ENCODE results near the gene AOAH. TPM values are rescaled to one million over a fixed set of nuclear protein-coding genes. Genes with fewer than 3 reads are reported as not detected.

AOAH gene
- total and polyA plus RNA-seq, 2 donors from 2014 or later: 2.7 to 24.7 TPM

GRCh38 chr7:36659638-36660341 is 64.5 kb downstream of the AOAH start:
- peak in 2 of 5 donors; percentile 20 to 42 for DNase-seq
- no peak for TF ChIP-seq CTCF (IDR thresholded peaks at IDR 0.05; ENCODE audit: borderline replicate concordance, extremely low read depth, insufficient read depth)
- no peak for FAIRE-seq
- intact Hi-C loops (cut with DNase I): no loop called here
- H3K4me3 ChIP-seq (ENCODE audit: low read length in 3 of 3): no peak overlapping the region
- no peaks in the 10 kb centered on the region for H3K9me3 ChIP-seq (ENCODE audit: control insufficient read depth in 2 of 3, insufficient read depth in 1 of 3, low read length in 3 of 3)
- no peak overlapping the region for H3K27ac ChIP-seq (ENCODE audit: low read depth in 2 of 2, low read length in 2 of 2)
- peaks cover 0 to 4% (median 4%) of the 10 kb centered on the region in 3 donors for H3K4me1 ChIP-seq (ENCODE audit: control insufficient read depth in 2 of 3, insufficient read depth in 2 of 3, low read depth in 1 of 3, low read length in 3 of 3)
- no peaks in the 10 kb centered on the region for H3K27me3 ChIP-seq (ENCODE audit: control insufficient read depth, insufficient read depth, low read length)
- H3K36me3 ChIP-seq (ENCODE audit: control insufficient read depth in 2 of 3, insufficient read depth in 3 of 3, low read length in 3 of 3): no peaks in the 10 kb centered on the region
- no peak overlapping the region for H3K9ac ChIP-seq (ENCODE audit: low read length in 3 of 3)

GRCh38 chr7:36659172-36659516 is 65.2 kb downstream of the AOAH start:
- no peak for TF ChIP-seq CTCF (IDR thresholded peaks at IDR 0.05; ENCODE audit: borderline replicate concordance, extremely low read depth, insufficient read depth)
- DNase-seq: peak in 2 of 5 donors; percentile 36 to 39
- Histone ChIP-seq H3K4me1 (ENCODE audit: control insufficient read depth in 2 of 3, insufficient read depth in 2 of 3, low read depth in 1 of 3, low read length in 3 of 3) (peaks cover 0 to 4% (median 4%) of the 10 kb centered on the region in 3 donors), H3K27ac (ENCODE audit: low read depth in 2 of 2, low read length in 2 of 2) (no peak overlapping the region), H3K36me3 (ENCODE audit: control insufficient read depth in 2 of 3, insufficient read depth in 3 of 3, low read length in 3 of 3) (no peaks in the 10 kb centered on the region), H3K9ac (ENCODE audit: low read length in 3 of 3) (no peak overlapping the region), H3K4me3 (ENCODE audit: low read length in 3 of 3) (no peak overlapping the region), H3K9me3 (ENCODE audit: control insufficient read depth in 2 of 3, insufficient read depth in 1 of 3, low read length in 3 of 3) (no peaks in the 10 kb centered on the region), H3K27me3 (ENCODE audit: control insufficient read depth, insufficient read depth, low read length) (no peaks in the 10 kb centered on the region)
- FAIRE-seq: no peak
- intact Hi-C loops (cut with DNase I): no loop called here

GRCh38 chr7:36658335-36659171 is 65.7 kb downstream of the AOAH start:
- Histone ChIP-seq H3K27me3 (ENCODE audit: control insufficient read depth, insufficient read depth, low read length) (no peaks in the 10 kb centered on the region), H3K9ac (ENCODE audit: low read length in 3 of 3) (no peak overlapping the region), H3K4me1 (ENCODE audit: control insufficient read depth in 2 of 3, insufficient read depth in 2 of 3, low read depth in 1 of 3, low read length in 3 of 3) (peaks cover 0 to 4% (median 4%) of the 10 kb centered on the region in 3 donors), H3K4me3 (ENCODE audit: low read length in 3 of 3) (no peak overlapping the region), H3K27ac (ENCODE audit: low read depth in 2 of 2, low read length in 2 of 2) (peak overlapping the region in 1 of 2 donors; percentile 3), H3K36me3 (ENCODE audit: control insufficient read depth in 2 of 3, insufficient read depth in 3 of 3, low read length in 3 of 3) (no peaks in the 10 kb centered on the region), H3K9me3 (ENCODE audit: control insufficient read depth in 2 of 3, insufficient read depth in 1 of 3, low read length in 3 of 3) (no peaks in the 10 kb centered on the region)
- TF ChIP-seq CTCF (IDR thresholded peaks at IDR 0.05; ENCODE audit: borderline replicate concordance, extremely low read depth, insufficient read depth): no peak
- DNase-seq (peak in 2 of 5 donors; percentile 37 to 50), FAIRE-seq (no peak)
- intact Hi-C loops (cut with DNase I): no loop called here

Data from kidney (tissue), 14 donors.